Measurements from ENCODE around the gene CBFB.
"Not testable (repeated sequence)": the region's sequence is repeated elsewhere in the genome, so short reads cannot be mapped to it uniquely, and the experiment has no call there.

Gene CBFB

GRCh38 chr16:67116388-67117311 lies 87.7 kb downstream of the CBFB start:
- Histone ChIP-seq H3K36me3 (ENCODE audit: low read depth) (peaks cover 11% of the 10 kb centered on the region), H3K4me3 (ENCODE audit: severe bottlenecking) (no peak overlapping the region), H3K4me1 (ENCODE audit: insufficient read depth, poor library complexity, severe bottlenecking) (no peaks in the 10 kb centered on the region), H3K27me3 (ENCODE audit: insufficient read depth, poor library complexity, severe bottlenecking) (no peaks in the 10 kb centered on the region), H3K9me3 (ENCODE audit: severe bottlenecking) (no peaks in the 10 kb centered on the region), H3K27ac (ENCODE audit: poor library complexity, severe bottlenecking) (no peak overlapping the region)
- ATAC-seq (ENCODE audit: low read depth) (no peak), DNase-seq (ENCODE audit: low spot score) (peak; percentile 7)
- TF ChIP-seq CTCF (IDR thresholded peaks at IDR 0.05; ENCODE audit: poor library complexity, severe bottlenecking), result no peak

GRCh38 chr16:67117716-67118115 lies 88.8 kb downstream of the CBFB start:
- no peak for TF ChIP-seq CTCF (IDR thresholded peaks at IDR 0.05; ENCODE audit: poor library complexity, severe bottlenecking)
- Histone ChIP-seq H3K4me3 (ENCODE audit: severe bottlenecking) (no peak overlapping the region), H3K36me3 (ENCODE audit: low read depth) (peaks cover 22% of the 10 kb centered on the region), H3K27me3 (ENCODE audit: insufficient read depth, poor library complexity, severe bottlenecking) (no peaks in the 10 kb centered on the region), H3K4me1 (ENCODE audit: insufficient read depth, poor library complexity, severe bottlenecking) (no peaks in the 10 kb centered on the region), H3K9me3 (ENCODE audit: severe bottlenecking) (no peaks in the 10 kb centered on the region), H3K27ac (ENCODE audit: poor library complexity, severe bottlenecking) (no peak overlapping the region)
- ATAC-seq (ENCODE audit: low read depth), result no peak
- peak; percentile 4 for DNase-seq (ENCODE audit: low spot score)

GRCh38 chr16:67120025-67120424 lies 91.1 kb downstream of the CBFB start:
- Histone ChIP-seq H3K27ac (ENCODE audit: poor library complexity, severe bottlenecking) (no peak overlapping the region), H3K9me3 (ENCODE audit: severe bottlenecking) (no peaks in the 10 kb centered on the region), H3K4me3 (ENCODE audit: severe bottlenecking) (no peak overlapping the region), H3K36me3 (ENCODE audit: low read depth) (peaks cover 34% of the 10 kb centered on the region), H3K27me3 (ENCODE audit: insufficient read depth, poor library complexity, severe bottlenecking) (no peaks in the 10 kb centered on the region), H3K4me1 (ENCODE audit: insufficient read depth, poor library complexity, severe bottlenecking) (no peaks in the 10 kb centered on the region)
- TF ChIP-seq CTCF (IDR thresholded peaks at IDR 0.05; ENCODE audit: poor library complexity, severe bottlenecking), result no peak
- ATAC-seq (ENCODE audit: low read depth) (peak; percentile 77), DNase-seq (ENCODE audit: low spot score) (no peak)

- not testable (repeated sequence) for H3K27me3 ChIP-seq (ENCODE audit: insufficient read depth, poor library complexity, severe bottlenecking); ATAC-seq (ENCODE audit: low read depth)
- H3K36me3 ChIP-seq (ENCODE audit: low read depth), result peaks cover 30% of the 10 kb centered on the region
Measured at GRCh38 chr16:67122799-67123198, 93.8 kb downstream of the CBFB start.

GRCh38 chr16:67128417-67128816 lies 99.5 kb downstream of the CBFB start:
- H3K27me3 ChIP-seq (ENCODE audit: insufficient read depth, poor library complexity, severe bottlenecking), result no peaks in the 10 kb centered on the region
- TF ChIP-seq CTCF (IDR thresholded peaks at IDR 0.05; ENCODE audit: poor library complexity, severe bottlenecking), result no peak
- ATAC-seq (ENCODE audit: low read depth) (no peak), DNase-seq (ENCODE audit: low spot score) (no peak)
- H3K4me3 ChIP-seq (ENCODE audit: severe bottlenecking), result no peak overlapping the region
- no peaks in the 10 kb centered on the region for H3K4me1 ChIP-seq (ENCODE audit: insufficient read depth, poor library complexity, severe bottlenecking)
- H3K36me3 ChIP-seq (ENCODE audit: low read depth), result peaks cover 41% of the 10 kb centered on the region
- no peak overlapping the region for H3K27ac ChIP-seq (ENCODE audit: poor library complexity, severe bottlenecking)
- no peaks in the 10 kb centered on the region for H3K9me3 ChIP-seq (ENCODE audit: severe bottlenecking)

More at GRCh38 chr16:67122799-67123198, 93.8 kb downstream of the CBFB start:
- not testable (repeated sequence) for H3K27ac ChIP-seq (ENCODE audit: poor library complexity, severe bottlenecking); H3K4me1 ChIP-seq (ENCODE audit: insufficient read depth, poor library complexity, severe bottlenecking); H3K9me3 ChIP-seq (ENCODE audit: severe bottlenecking); DNase-seq (ENCODE audit: low spot score); H3K4me3 ChIP-seq (ENCODE audit: severe bottlenecking)

Measured in RWPE2 (cell line).